Stimulated activated CD8-positive, alpha-beta memory T cell treated with anti-CD3 and anti-CD28 coated beads, Interleukin-12 subunit alpha, Interleukin-12 subunit beta, amount 100 ng/mL, for 1 hour (primary cell): ENCODE results near the gene USH1C.

Experiments
- DNase-seq: peaks from one replicate; pipeline ENCODE4 v3.0.0-alpha.2; 2020; ENCODE audit warnings: low read depth

The USH1C gene

DNA sequence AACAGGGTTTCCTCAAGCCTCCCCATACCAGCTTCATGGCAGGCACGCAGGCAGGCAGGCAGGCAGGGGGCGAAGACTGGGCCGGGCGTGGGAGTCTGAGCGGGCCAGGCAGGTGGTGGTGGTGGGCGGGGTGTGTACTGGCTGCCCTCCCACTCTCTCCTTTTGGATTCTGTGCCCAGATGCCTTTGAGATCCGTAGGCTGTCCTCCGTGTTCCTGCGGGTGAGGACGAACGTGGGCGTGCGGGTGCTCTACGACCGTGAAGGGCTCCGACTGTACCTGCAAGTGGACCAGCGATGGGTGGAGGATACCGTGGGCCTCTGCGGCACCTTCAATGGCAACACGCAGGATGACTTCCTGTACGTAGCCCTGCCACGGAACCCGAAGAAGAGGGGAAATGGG is 25.8 kb upstream of the USH1C start:
- no peak for DNase-seq

DNA sequence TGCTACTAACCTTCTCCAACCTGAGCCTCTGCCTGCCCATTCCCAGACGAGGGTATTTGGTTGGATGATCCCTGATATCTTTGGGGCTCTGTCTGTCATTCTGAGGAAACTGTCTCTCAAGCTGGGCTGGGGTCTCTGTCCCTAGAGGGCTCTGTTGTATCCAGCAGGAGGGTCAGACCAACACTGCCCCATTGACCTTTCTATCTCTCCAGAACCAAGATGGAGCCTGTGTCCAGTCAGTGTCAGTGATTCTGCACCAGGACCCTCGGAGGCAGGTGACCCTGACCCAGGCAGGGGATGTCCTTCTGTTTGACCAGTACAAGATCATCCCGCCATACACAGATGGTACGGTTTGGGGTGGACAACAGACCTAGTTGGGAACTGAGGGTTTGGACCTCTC is 24.7 kb upstream of the USH1C start:
- DNase-seq = no peak

DNA sequence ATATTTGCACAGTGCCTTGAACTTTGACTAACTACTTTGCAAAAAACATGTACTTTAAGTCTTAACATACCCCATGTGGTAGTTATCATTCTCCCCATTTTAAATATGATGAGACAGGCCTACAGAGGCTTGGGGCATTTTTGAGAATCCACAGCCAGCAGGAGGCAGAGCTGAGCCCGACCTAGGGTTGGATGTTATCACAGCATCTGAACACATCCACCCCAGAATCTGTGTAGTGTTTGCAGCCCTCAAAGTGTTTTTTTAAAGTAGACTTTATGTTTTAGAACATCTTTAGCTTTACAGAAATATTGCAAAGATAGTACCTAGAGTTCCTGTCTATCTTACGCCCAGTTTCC is 20.4 kb upstream of the USH1C start:
- no peak for DNase-seq

DNA sequence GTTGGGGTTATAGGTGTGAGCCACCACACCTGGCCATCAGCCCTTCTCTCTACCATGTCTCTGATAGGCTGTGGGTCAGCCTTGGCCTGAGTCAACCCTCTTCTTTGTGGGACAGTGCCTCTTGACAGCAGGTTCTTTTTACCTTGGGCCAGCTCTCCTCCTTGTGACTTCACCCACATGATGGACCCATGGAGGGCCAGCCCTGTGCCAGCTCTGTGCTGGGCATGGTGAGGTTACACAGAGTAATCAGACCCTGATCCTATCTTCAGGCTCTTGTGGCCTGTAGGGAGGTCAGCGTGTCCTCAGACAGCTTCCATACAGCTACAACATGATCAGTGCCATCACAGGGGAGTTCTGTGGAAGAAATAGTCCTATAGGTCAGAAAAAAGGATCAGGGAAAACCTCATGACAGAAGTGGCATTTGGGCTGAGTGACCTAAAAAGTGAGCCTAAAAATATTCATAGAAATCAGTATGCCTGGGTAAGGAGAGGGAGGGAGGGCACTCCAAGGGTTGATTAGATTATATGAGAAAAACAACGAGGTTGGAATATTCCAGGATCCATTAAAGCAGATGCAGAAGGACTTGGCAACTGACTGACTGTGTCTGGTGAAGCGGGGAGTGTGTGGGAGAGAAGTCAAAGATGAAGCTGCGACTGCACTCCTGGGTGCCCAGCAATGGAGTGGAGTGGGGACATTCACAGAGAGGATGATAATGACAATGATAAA is 19.9 kb upstream of the USH1C start:
- DNase-seq = no peak

DNA sequence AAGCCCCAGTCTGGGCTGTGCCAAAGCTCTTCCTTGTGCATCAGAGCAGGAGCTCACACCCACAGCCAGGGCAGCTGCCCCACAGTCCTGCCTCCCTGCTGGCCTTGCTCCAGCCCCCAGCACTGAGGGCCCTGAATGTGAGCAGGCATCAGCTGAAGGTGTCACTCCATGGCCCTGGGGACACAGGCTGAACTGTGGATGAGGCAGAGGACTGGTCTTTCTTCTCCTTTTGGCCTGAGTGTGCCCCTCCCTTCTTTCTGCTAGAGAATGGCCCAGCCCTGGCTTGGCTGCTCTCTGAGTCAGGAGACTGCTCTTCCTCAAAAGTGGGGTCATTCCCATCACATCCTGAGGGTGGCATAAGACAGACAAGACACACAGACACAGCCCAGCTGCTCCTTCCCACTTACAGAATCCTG is 19.0 kb upstream of the USH1C start:
- no peak for DNase-seq

DNA sequence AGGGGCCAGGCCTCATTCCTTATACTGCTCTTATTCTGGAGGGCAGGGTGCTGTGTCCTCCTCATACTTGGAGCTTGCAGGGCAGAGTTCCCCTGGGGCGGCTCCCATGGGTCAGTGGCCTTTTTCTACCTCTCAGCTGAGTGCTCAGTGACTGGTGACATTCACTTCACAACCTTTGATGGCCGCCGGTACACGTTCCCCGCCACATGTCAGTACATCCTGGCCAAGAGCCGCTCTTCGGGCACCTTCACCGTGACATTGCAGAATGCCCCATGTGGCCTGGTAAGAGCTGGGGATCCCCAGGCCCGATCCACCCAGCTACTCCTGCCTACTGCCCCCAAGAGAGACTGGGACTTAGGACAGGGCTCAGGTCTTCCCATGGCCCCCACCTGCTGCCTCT is 17.3 kb upstream of the USH1C start:
- DNase-seq = no peak

DNA sequence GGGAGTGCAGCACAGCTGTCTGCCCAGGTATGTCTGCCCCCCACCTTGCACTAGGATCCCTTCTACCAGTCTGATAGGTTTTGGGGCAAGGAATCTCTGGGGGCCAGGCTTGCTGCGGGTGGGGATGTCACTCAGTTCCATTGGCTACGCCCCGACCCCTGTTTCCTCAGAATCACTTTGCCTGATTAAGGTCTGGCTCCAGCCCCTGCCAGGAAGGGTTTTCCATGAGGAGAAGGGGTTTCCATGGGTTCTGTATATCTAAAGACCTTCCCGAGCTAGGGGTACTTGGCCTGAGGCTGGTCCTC is 16.8 kb upstream of the USH1C start:
- DNase-seq = no peak

DNA sequence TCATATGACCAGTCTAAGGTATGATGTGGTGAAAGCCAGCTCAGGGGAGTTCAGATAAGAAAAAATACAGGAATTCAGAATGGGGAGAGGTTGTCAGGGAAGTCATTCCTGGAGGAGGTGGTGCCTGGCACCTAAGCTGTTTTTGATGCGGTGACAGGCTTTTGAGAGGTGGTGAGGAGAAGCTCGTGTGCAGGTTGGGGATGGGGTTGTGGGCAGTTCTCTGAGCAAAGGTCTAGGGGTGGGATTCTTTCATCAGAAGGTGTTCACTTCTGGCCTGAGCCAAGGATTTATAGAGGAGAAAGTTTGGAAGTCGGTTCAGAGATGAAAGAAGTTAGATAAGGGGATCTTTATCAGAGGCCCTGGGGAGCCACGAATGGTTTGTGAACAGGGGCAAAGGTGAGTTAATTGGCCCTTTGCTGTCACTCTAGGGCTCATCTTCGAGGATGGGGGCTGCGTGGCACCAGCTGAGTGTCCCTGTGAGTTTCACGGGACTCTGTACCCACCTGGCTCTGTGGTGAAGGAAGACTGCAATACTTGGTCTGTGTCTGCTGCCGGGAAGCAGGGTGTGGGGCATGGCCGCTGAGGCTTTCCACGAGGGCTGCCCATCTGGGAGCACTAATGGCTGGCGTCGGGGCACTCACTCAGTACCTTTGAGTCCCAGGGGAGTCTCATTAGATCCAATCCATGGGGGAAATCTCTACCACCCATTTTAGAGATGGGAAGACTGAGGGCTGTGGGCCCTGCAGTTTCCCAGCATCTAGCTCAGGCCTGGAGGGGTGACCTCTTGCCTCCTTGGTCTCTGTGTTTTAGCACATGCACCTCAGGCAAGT is 16.3 kb upstream of the USH1C start:
- DNase-seq = no peak

DNA sequence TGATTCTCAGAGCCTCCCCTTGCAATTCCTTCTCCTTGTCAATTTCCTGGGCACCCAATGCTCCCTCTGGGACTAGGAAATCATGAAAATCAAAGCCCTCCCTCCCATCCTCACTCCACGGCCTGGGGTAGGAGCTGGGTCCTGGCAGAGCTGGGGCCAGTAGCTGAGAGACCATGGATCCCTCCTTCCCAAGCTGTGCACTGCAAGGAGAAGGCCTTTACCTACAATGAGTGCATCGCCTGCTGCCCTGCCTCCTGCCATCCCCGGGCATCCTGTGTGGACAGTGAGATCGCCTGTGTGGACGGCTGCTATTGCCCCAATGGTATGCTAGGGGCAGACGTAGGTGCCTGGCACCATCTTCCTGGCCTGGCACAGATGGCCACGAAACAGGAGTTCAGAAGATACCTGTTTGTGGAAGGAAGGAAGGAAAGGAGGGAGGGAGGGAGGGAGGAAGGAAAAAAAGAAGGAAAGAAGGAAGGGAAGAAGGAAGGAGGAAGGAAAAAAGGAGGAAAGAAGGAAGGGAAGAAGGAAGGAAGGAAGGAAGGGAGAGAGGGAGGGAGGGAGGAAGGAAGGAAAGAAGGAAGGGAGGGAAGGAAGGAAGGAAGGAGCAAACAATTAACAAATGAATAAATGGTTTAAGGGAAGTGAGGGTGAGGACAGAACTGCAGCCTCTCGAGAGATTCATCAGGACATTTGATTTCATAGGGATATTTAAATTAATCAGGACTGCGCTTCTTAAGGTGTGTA is 15.3 kb upstream of the USH1C start:
- no peak for DNase-seq

DNA sequence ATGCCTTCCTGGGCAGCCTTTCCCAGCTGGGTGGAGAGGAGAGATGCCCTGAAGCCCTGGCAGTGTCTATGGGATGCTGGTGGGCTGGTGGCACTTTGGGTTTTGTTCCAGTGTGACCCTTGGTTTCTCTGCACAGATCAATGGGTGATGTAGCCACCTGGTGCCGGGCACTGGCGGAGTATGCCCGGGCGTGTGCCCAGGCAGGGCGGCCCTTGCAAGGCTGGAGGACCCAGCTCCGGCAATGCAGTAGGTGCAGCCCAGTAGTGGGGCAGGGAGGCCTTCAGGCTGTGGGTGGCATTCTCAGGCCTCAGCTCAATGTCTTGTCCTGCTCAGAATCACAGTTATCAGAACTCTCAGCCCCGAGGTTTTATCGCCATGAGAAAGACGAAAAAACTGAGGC is 14.7 kb upstream of the USH1C start:
- no peak for DNase-seq

DNA sequence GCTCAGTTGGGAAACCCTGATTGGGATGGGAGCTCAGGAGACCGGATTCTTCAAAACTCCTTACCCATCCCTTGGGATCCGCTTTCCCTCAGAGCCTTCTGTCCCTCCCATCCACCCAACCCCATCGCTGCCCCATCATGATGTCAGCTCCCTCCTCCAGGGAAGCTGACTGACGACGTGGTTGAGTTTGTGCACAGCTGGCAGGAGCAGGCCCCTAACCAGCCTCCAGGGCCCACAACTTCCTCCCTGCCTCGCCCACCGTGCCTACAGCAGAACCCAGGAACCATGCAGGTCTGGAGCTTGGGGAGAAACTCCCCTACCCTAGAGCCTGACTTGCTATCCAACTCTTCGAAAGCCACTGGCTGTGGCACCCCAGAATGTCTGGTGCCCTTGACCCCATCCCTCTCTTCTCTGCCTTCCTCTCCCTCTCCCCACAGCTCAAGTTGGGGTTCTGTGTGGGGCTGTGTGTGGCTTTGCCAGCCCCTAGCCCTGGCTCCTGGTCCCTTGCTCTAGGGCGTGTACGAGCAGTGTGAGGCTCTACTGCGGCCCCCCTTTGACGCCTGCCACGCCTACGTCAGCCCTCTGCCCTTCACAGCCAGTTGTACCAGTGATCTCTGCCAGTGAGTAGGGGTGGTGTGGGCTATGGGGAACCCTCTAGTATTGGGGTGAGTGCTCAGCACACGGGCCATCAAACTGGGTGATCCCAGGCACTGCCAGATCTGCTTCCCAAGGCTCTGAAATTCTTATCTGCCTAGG is 14.0 kb upstream of the USH1C start:
- no peak for DNase-seq

DNA sequence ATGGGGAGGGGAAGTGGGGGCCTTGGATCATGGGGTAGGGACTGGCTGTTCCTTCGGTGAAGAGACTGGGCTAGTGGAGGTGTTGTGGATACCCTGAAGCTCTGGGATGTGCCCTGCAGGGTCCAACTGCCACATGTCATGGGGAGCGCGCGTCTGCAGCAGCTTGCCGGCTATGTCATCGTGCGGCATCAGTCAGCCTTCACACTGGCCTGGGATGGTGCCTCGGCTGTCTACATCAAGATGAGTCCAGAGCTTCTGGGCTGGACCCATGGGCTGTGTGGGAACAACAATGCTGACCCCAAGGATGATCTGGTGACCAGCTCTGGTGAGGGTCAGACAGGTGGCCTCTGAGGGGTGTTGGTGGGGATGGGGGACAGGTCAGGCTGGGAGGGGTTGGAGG is 12.8 kb upstream of the USH1C start:
- no peak for DNase-seq

DNA sequence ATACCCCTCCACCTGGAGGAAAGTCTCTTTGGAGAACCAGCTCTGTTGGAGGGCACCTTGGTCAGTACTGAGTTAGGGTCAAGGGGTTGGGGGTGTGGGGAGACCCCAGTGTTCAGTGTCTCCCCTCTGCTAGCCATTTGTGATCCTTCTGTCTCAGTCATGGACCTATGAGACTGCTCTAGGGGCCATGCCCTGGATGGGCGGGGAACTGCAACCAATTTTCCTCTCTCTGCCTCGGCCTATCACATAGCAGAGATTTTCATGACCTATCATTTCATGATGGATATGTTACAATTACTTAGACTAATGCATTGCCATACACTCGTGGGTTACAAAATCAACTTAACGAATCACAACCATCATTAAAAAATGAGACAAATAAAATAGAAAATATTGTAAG is 10.3 kb upstream of the USH1C start:
- no peak for DNase-seq

DNA sequence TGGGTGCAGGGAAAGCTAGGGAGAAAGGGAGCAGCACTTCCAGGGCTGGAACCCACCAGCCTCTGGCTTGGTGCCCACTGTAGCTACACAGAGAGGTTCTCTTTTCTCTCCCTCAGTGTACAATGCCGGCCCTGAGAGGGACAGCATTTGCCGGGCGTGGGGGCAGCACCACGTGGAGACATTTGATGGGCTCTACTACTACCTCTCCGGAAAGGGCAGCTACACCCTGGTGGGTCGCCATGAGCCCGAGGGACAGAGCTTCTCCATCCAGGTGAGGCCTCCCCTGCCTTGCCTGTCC is 9.0 kb upstream of the USH1C start:
- no peak for DNase-seq

DNA sequence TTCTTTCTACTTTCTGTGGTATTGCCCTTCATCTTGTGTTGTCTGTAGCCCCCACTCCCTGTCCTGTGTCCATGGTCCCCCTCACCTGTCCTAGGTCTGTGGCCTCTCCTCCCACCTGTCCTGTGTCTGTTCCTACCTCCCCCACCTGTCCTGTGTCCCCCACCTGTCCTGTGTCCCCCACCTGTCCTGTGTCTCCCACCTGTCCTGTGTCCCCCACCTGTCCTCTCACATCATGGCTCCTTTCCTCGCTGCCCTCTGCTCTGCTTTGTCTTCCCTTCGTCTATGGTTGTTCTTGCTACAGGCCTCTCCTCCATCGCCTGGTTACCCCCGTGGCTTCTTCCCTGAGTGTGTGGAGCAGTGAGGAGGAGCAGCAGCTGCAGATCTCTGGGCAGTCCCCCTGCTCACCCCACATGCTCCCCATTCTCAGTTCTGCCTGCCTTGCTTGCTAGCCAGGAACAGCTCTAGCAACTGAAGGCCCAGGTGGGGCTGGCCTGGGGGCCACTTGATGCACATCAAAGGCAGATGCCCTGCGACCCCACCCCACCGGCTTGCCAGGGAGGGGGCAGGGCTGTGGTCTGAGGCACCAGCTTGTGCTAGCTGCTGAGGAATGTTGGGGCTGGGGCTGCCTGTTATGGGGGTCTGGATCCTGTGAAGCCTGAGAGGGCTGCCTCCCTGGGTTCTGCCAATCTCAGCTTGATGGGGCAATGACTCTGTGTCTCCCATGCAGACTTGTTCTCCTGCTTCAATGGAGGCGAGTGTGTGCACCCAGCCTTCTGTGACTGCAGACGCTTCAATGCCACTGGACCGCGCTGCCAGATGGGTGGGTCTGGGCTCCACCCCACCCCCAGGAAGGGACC is 8.4 kb upstream of the USH1C start:
- DNase-seq = no peak

DNA sequence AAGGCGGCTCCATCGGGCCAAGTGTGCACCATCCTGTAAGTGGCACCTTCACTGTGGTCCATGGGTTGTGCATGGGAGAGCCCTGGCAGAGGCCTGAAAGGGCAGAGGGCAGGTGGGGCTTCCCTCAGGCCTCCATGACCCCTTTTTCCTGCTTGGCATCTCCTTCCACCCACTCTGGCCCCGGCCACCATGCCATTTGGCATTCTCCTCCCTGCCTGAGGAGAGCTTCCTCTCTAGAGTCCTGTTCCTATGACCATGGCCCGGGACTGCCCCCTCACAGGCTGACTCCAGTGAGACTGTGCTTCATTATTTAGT is 7.8 kb upstream of the USH1C start:
- DNase-seq = no peak

DNA sequence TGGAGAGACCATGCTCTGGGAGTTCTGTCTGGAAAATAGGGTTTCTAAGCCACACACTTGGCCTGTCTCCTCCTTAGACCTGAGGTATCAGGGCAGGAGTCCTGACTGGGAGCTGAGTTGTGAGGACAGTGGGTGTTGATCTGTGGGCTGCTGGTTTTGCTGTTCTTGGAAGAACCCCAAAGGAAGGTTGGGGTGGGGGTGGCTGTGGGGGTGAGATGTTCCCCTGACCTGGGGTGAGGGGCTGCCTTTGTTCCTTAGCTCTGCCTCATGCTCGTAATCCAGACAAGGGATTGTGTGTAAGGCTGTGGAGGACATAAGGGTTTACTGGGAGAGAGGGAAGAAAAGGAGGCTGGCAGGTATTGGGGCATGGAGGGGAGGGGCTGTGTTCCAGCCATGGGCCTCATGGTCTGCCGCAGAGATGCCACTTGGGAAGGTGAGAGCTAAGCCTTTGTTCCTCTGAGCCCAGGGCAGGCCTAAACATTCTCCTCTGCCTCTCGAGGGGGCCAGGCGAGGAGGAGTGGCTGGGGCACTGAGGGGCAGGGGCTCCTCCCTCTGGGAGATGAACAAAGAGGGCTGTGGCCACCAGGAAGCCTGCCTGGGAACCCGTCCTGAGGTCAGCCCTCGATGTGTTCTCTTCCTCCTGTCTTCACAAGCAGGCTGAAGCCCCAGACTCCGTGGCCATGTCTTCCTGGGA is 7.3 kb upstream of the USH1C start:
- no peak for DNase-seq

DNA sequence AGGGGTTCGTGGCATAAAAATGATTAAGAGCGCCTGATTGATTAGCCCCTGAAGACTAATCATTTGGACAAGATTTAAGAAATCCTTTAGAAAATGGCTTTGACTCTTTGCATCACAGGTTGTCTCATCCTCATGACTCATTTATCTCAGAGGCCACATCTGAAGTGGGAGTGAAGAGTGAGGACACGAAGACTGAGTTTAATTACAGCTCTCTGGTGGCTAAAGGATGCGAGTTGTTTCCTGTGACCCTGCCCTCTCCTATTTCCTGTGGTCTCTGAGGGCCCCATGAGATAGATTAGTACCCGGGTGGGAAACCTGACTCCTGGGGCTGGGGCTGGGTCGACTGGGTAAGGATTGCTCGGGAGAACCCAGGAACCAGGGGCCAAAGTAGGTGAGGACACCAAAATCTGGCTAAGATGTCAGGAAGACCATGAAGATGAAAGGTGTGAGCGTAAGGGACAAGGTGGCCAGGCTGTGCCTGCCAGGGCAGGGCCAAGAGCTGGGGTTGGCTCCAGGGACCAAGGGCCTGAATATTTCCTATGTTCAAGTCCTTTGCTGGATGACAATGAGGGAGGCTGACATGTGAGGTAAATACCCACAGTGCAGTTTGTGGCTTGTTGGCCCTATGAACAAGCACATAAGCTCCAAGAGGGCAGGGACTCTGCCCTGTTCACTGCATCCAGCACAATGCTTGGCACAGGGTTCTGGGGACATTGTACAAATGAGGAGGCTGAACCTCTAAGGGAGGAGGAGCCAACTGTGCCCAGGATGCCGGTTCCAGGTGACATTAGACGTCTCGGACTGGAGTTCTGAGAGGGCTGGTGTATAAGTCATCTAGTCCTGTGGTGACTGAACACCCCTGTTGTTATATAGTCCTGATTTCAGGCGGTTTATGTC is 6.5 kb upstream of the USH1C start:
- no peak for DNase-seq

DNA sequence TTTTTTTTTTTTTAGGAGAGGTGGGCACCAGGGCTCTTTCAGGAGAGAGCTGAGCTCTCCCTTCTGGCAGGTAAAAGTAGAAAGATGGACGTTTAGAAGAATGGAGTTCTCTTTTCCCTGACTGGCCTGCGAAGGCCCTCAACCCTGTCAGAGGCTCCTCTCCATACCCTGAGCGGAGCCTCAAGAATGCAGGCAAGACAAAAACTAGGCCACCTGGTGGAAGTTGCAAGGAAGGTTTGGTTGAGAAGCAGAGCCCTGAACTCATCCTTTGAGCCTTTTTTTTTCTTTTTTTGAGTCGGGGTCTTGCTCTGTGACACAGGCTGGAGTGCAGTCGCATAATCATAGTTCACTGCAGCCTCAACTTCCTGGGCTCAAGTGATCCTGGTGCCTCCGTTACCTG is 4.2 kb upstream of the USH1C start:
- no peak for DNase-seq

DNA sequence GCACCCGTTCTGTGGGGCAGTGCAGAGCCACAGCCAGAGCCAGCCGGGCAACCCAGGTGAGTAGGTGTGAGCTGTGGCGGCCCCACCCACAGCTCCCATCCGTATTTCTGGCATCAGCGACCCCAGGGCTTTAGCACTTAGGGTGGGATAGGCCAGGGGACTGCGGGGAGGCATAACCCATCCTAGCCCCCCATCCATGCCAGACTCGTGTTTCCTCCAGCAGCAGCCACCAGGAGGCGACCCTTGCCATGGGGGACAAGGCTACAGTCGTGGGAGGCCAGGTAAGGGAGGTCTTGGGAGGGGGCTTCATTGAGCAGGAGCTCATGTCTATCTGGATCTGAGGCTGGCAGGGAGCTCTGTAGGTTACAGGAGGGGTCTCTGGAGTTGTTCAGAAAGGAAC is 3.7 kb upstream of the USH1C start:
- DNase-seq = no peak
